ENCODE results near the gene CYP4F12.

- TF ChIP-seq CTCF (IDR thresholded peaks at IDR 0.05 in 4 of 5, conservative IDR thresholded peaks at IDR 0.05 in 1 of 5) (no peak), POLR2A (IDR thresholded peaks at IDR 0.05) (no peak)
Measured at GRCh38 chr19:15680478-15681322, 7.8 kb downstream of the CYP4F12 start.

Data from gastrocnemius medialis (tissue), 4 donors.